NCI-H1694 treated with DMSO at 0.1 percent for 48 hours (cell line): ENCODE data around the gene KLC3.
"Not testable (repeated sequence)": the region's sequence is repeated elsewhere in the genome, so short reads cannot be mapped to it uniquely, and the experiment has no call there.

Source experiments
- DNase-seq: peaks from one replicate; lab custom pipeline; 2025; lab: John Stamatoyannopoulos, UW

The KLC3 gene

DNA sequence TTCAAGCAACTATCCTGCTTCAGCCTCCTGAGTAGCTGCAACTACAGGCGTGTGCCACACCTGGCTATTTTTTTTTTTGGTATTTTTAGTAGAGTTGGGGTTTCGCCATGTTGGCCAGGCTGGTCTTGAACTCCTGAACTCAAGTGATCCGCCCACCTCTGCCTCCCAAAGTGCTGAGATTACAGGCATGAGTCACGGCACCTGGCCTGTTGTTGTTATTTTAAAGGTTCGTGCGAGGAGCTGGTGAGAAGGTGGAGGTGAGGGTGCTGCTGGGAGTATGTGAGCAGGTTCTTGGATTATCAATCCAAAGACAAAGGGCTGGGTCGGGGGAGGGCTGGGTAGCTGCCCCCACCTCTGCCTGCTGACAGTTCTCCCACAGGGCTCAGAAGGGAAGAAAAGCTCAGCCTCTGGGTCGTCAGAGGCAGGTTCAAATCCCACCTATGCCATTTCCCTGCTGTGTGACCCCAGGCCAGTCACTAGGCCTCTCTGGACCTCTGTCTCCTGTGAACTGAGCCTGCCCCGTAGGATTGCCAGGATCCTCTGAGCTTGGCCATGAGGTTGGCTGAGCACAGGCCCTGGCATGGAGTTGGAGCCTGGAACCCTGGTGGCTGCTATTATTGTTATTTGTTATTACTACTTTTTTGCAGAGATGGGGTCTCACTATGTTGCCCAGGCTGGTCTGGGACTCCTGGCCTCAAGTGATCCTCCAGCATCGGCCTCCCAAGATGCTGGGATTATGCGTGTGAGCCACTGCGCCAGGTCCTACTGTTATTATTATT lies 19.4 kb upstream of the KLC3 start:
- no peak for DNase-seq

GRCh38 chr19:45321848-45322247 lies 18.7 kb upstream of the KLC3 start:
- no peak for DNase-seq

- peak; percentile 65 for DNase-seq
Observed at GRCh38 chr19:45322311-45322710, 18.2 kb upstream of the KLC3 start.

DNA sequence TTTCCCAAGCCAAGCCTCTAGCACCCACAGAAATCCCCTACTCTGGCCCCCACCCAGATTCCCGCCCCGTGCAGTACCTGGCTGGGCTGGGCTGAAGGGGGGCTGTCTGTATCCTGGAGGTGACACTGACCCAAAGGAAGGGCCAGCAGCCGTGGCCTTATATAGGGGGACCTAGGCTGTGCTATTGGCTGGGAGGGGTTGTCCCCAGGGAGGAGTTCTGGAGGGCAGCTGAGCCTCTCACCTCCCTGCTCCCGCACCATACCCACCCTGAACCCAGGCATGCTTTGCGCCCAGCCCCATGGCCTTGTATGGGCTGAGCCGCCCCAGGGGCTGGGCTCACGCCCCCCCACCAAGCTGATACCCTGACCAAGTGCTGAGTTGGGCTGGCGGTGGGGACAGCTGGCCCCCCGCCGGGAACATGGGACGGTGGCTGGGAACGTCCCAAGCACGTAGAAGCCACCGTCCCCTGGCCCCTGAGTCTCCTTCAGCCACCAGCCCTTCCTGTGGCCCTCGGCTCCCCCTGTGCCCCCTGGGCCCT lies 17.7 kb upstream of the KLC3 start, which contains the start of gene CKM:
CKM (minus strand) TSS at position 132 of the 538 bp plus-strand sequence. CDS start 3,162 bp downstream, outside the sequence.
- no peak for DNase-seq

DNA sequence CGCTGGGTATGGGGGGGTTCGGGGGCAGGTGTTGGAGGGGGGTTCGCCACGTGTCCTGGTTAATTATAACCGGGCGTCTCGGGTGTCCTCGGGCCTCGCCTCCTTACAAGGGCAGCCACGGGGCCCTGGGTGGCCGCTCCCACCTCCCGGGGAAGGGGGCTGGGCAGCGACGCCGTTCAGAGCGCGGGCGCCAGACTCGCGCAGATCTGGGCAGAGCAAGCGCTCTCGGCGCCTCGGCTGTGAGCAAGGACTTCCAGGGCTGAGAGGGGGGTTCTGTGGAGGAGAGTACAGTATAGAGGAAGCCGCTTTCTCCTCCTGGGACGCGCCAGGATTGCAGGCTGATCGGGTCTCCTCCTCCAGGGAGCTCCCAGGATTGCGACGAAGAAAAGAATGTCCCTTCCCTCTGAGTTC lies 16.9 kb upstream of the KLC3 start:
- DNase-seq = no peak

GRCh38 chr19:45324349-45324907 lies 16.1 kb upstream of the KLC3 start:
- no peak for DNase-seq

- no peak for DNase-seq
Observed at GRCh38 chr19:45327404-45328143, 13.0 kb upstream of the KLC3 start.

GRCh38 chr19:45331411-45331810 lies 9.1 kb upstream of the KLC3 start:
- DNase-seq = no peak

- DNase-seq = no peak
Observed at GRCh38 chr19:45333609-45334303, 6.8 kb upstream of the KLC3 start.

GRCh38 chr19:45334881-45335280 lies 5.7 kb upstream of the KLC3 start:
- not testable (repeated sequence) for DNase-seq

DNA sequence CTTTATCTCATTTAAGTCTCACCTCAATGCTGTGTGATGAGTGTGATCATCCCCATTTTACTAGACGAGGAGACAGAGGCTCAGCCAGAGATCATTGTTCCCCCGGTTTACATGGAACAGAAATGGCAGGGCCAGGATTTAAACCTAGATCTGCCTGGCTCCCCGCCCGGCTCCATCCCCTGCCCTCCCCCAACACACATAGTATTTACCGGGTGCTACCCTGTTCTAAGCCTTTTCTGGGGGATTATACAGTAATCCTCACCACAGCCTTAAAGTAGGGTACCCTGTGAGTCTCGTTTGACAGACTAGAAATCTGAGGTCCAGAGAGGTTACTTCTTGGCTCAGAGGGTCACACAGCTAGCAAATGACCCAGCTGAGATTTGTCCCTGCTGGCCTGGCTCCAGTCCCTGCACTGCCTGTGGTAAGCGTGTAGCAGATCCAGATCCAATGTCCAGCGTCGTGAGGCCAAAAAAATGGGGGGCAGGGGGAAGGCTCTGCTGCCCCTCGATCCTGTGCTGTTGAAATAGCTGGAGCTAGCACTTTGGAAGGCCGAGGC lies 3.8 kb upstream of the KLC3 start:
- DNase-seq = no peak

GRCh38 chr19:45339629-45340028 lies 921 bp upstream of the KLC3 start:
- no peak for DNase-seq

GRCh38 chr19:45340899-45341453 lies 426 bp downstream of the KLC3 start:
- DNase-seq = no peak

- no peak for DNase-seq
Observed at GRCh38 chr19:45342911-45343310, 2.4 kb downstream of the KLC3 start.

DNA sequence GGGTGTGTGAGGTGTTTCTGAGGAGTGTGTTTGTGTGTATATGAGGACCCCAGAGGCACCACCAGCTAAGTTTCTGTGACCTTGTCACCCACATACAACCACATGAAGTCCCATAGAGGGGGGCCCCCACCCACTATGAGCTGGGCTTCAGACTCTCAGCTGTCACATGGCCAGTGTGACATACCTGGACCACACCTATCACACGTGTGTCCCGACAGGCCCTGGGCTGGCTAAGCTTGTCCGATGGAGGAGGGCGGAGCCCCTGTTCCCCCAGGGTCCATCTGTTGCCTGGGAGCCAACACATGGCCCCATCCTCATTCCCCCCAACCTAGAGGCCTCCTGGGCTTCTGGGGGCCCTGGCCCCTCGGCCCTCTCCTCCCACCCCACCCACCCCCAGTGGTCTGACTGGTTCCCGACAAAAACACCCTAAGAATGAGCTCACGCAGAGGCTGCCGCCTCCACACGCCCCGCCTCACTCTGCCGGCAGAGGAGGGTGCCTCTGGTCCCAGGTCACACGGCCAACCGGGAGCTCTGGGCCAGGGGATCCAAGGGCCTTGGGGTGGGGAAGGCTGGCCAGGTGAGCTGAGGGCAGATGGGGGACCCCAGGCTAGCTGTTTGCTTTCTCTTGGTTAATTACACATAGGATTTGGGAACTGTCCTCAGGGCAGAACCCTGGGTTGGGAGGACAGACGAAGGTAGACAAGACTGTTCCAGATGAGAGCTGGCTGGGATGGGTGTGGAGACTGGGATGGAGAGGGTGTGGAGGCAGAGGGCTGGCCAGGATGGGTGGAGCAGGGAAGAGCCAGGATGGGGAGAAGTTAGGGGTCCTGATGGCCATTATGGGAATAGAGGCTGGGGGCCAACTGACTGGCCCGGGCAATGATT lies 4.3 kb downstream of the KLC3 start:
- no peak for DNase-seq

DNA sequence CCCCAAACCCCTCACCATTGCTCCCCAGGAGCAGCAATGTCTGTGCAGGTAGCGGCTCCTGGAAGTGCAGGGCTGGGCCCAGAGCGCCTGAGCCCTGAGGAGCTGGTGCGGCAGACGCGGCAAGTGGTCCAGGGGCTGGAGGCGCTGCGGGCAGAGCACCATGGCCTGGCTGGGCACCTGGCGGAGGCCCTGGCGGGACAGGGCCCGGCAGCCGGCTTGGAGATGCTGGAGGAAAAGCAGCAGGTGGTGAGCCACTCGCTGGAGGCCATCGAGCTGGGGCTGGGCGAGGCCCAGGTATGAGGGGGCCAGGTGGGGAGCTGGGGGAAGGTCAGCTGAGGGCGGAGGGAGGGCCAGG lies 4.9 kb downstream of the KLC3 start:
- DNase-seq = no peak

DNA sequence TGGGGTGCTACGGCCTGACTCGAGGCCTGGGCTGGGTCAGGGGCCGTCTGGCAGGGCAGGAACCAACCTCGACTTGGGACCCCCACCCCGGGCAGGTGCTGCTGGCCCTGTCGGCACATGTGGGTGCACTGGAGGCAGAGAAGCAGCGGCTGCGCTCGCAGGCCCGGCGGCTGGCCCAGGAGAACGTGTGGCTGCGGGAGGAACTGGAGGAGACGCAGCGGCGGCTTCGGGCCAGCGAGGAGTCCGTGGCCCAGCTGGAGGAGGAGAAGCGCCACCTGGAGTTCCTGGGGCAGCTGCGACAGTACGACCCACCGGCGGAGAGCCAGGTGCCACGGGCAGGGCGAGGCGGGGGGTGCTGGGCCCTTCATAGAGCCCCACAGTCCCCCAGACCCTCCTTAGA lies 5.9 kb downstream of the KLC3 start:
- no peak for DNase-seq

- DNase-seq = no peak
Observed at GRCh38 chr19:45347570-45348366, 7.2 kb downstream of the KLC3 start.

DNA sequence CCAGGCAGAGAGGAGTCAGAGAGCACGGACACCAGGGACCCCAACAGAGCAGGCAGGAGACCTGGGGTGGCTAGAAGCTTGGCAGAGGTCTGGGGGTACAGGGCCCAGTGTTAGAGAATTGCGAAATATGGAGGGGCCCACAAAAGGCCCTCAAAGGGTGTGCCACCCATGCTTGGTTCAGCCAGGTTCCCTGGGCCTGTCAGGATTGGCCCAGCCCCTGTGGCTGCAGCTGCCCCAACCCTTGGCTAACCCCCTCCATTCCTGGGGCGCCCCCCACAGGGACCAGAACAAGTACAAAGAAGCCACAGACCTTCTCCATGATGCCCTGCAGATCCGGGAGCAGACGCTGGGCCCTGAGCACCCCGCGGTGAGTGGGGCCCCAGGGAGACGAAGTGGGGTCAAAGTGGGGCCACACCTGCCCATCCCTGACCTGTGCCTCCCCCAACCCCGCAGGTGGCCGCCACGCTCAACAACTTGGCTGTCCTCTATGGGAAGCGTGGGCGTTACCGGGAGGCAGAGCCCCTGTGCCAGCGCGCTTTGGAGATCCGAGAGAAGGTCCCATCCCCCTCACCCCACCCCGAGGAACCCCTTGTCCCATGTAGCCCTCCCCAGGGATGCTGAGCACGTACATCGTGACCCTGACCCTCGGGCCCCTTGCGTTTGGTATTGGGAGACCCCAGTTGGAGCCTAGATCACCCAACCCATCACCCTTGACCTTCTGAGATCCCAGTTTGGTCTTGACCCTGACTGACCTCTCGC lies 8.0 kb downstream of the KLC3 start:
- no peak for DNase-seq
